SU-DHL-6 (cell line): Measurements from ENCODE around the gene NFATC1.

Experiments
- H2AFZ ChIP-seq: fragments of 200-600 bp; sonication (generic); 2 replicates; pipeline ENCODE4 v1.6.1; 2014; ENCODE audit warnings: low read depth, mild to moderate bottlenecking, moderate library complexity, mixed read lengths, antibody characterized with exemption, low read length; ENCODE audit not compliant: severe bottlenecking
- H3F3A ChIP-seq: fragments of 200-600 bp; shearing (Covaris generic); 2 replicates; pipeline ENCODE4 v1.6.0; 2016; ENCODE audit warnings: antibody characterized with exemption, mild to moderate bottlenecking; ENCODE audit not compliant: insufficient read depth
- H3K27ac ChIP-seq: fragments of 200-600 bp; sonication (generic); 2 replicates; pipeline ENCODE4 v1.5.1; 2016; ENCODE audit warnings: low read depth, mild to moderate bottlenecking, low read length, moderate library complexity, mixed read lengths
- H3K27me3 ChIP-seq: fragments of 200-600 bp; sonication (generic), shearing (Covaris generic); 2 replicates; pipeline ENCODE4 v1.6.0; 2014; ENCODE audit warnings: mild to moderate bottlenecking, low read length
- H3K36me3 ChIP-seq: fragments of 200-600 bp; sonication (generic); 2 replicates; pipeline ENCODE4 v1.6.1; 2014; ENCODE audit warnings: mild to moderate bottlenecking, low read length, mixed read lengths
- H3K4me2 ChIP-seq: fragments of 300-600, 200-600 bp; shearing (Covaris generic), sonication (generic); 2 replicates; pipeline ENCODE4 v1.6.0; 2014; ENCODE audit warnings: low read length, low read depth, mild to moderate bottlenecking; ENCODE audit not compliant: poor library complexity, severe bottlenecking
- H3K4me3 ChIP-seq: fragments of 200-600 bp; sonication (generic); 2 replicates; pipeline ENCODE4 v1.5.1; 2014; ENCODE audit warnings: antibody characterized with exemption, low read length, mild to moderate bottlenecking, mixed read lengths; ENCODE audit not compliant: insufficient read depth, poor library complexity, severe bottlenecking
- H3K79me2 ChIP-seq: fragments of 200-600 bp; sonication (generic); 2 replicates; pipeline ENCODE4 v1.6.1; 2014; ENCODE audit warnings: mild to moderate bottlenecking, low read length, moderate library complexity; ENCODE audit not compliant: insufficient read depth
- H3K9ac ChIP-seq: fragments of 200-600 bp; sonication (generic); 2 replicates; pipeline ENCODE4 v1.7.0; 2014; ENCODE audit warnings: mild to moderate bottlenecking, low read length
- H3K9me2 ChIP-seq: fragments of 200-600 bp; sonication (generic); replicated peaks from 2 replicates; pipeline ENCODE4 v1.6.1; 2014; ENCODE audit warnings: low read length; ENCODE audit not compliant: insufficient read depth
- H3K9me3 ChIP-seq: fragments of 200-600 bp; sonication (generic); 2 replicates; pipeline ENCODE4 v1.6.1; 2014; ENCODE audit warnings: low read length, mixed read lengths; ENCODE audit not compliant: insufficient read depth
- H4K20me1 ChIP-seq: fragments of 200-600 bp; sonication (generic); 2 replicates; pipeline ENCODE4 v1.6.1; 2014; ENCODE audit warnings: low read depth, mild to moderate bottlenecking, antibody characterized with exemption, low read length, moderate library complexity, mixed read lengths
- EZH2phosphoT487 ChIP-seq: fragments of 200-600 bp; sonication (generic), shearing (Covaris generic); conservative IDR thresholded peaks from 2 replicates; pipeline ENCODE4 v1.6.1; 2018; ENCODE audit warnings: mild to moderate bottlenecking, antibody characterized with exemption, low read length, moderate library complexity, mixed read lengths
- TF ChIP-seq, protein P1 (sequence below): fragments of 200-600 bp; sonication (generic); IDR thresholded peaks from one replicate; pipeline ENCODE4 v1.5.1; 2017; ENCODE audit warnings: antibody characterized with exemption, mild to moderate bottlenecking, low read length, moderate library complexity; ENCODE audit not compliant: insufficient read depth, poor library complexity, severe bottlenecking

Gene NFATC1

DNA sequence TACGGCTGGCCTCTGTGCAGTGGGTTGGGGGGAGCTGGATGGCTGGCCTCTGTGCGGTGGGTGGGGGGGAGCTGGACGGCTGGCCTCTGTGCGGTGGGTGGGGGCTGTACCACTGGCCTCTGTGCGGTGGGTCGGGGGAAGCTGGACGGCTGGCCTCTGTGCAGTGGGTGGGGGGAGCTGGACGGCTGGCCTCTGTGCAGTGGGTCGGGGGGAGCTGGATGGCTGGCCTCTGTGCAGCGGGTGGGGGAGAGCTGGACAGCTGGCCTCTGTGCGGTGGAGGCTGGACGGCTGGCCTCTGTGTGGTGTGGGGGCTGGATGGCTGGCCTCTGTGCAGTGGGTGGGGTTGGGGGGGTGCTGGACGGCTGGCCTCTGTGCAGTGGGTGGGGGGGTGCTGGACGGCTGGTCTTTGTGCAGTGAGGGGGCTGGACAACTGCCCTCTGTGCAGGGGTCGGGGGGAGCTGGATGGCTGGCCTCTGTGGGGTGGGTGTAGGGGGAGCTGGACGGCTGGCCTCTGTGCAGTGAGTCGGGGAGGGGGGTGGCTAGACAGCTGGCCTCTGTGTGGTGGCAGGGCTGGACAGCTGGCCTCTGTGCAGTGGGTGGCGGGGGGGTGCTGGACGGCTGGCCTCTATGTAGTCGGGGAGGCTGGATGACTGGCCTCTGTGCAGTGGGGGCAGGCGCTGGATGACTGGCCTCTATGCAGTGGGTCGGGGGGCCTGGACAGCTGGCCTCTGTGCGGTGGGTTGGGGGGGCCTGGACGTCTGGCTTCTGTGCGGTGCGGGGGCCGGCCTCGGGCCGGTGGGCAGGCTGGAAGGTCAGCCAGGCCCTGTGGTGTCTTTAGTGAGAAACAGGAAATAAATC is 31.9 kb downstream of the NFATC1 start:
- Histone ChIP-seq H3K36me3 (no peaks in the 10 kb centered on the region), H3K27me3 (no peaks in the 10 kb centered on the region), H2AFZ (no peak overlapping the region), H3K9ac (no peak overlapping the region), H3F3A (no peaks in the 10 kb centered on the region), H3K4me3 (no peak overlapping the region), H3K9me2 (no peaks in the 10 kb centered on the region), H3K79me2 (no peaks in the 10 kb centered on the region; the same call in 1 of the 2 replicates), H4K20me1 (no peaks in the 10 kb centered on the region; the same call in 1 of the 2 replicates), H3K27ac (no peak overlapping the region), H3K4me2 (no peak overlapping the region), H3K9me3 (no peaks in the 10 kb centered on the region)
- TF ChIP-seq, protein P1, sequence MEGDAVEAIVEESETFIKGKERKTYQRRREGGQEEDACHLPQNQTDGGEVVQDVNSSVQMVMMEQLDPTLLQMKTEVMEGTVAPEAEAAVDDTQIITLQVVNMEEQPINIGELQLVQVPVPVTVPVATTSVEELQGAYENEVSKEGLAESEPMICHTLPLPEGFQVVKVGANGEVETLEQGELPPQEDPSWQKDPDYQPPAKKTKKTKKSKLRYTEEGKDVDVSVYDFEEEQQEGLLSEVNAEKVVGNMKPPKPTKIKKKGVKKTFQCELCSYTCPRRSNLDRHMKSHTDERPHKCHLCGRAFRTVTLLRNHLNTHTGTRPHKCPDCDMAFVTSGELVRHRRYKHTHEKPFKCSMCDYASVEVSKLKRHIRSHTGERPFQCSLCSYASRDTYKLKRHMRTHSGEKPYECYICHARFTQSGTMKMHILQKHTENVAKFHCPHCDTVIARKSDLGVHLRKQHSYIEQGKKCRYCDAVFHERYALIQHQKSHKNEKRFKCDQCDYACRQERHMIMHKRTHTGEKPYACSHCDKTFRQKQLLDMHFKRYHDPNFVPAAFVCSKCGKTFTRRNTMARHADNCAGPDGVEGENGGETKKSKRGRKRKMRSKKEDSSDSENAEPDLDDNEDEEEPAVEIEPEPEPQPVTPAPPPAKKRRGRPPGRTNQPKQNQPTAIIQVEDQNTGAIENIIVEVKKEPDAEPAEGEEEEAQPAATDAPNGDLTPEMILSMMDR, result no peak
- TF ChIP-seq EZH2phosphoT487, result no peak

DNA sequence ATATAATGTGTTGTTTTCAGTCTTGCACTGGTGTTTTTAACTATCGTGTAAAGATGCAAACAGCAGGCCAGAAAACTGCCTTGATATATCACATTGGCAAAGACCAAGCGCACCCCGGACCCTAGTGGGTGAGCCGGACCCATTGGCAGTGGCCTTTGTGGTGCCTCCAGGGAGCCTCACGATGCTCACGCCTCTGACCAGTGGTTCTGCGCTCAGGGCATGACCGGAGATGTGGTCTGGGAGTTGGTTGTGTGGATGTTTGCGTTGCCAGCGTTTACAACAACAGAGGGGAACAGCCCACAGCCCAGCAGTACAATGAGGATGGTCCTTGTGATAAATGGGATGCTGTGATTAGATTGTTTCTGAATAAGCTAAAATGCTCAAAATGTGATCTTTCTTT is 32.6 kb downstream of the NFATC1 start:
- TF ChIP-seq EZH2phosphoT487, result no peak
- TF ChIP-seq, protein P1, result no peak
- Histone ChIP-seq H3K36me3 (no peaks in the 10 kb centered on the region), H3F3A (no peaks in the 10 kb centered on the region), H3K4me3 (no peak overlapping the region), H3K4me2 (no peak overlapping the region), H3K9me2 (no peaks in the 10 kb centered on the region), H3K9ac (no peak overlapping the region), H3K79me2 (no peaks in the 10 kb centered on the region), H4K20me1 (no peaks in the 10 kb centered on the region; the same call in 1 of the 2 replicates), H3K27ac (no peak overlapping the region), H3K9me3 (no peaks in the 10 kb centered on the region), H2AFZ (no peak overlapping the region), H3K27me3 (no peaks in the 10 kb centered on the region)

DNA sequence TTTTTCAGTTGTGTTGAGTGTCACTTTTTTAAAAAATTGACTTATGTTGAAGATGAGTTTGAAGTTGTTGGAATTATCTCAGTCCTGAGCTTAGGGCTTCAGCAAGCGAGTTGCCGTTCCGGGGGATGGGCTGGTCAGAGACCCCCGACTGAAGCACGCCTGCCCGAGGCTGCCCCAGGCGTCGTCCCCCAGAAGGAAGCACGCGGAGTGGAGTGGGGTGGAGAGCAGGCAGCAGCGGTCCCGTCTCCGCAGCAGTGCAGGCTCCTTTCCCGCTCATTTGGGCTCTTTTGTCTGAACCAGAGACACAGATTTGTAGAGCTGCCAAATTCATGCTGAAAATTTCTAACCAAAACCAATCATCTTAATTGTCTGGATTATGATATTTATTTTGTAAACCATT is 33.7 kb downstream of the NFATC1 start:
- Histone ChIP-seq H4K20me1 (no peaks in the 10 kb centered on the region), H3F3A (no peaks in the 10 kb centered on the region), H3K79me2 (no peaks in the 10 kb centered on the region), H3K4me2 (no peak overlapping the region), H2AFZ (no peak overlapping the region), H3K36me3 (no peaks in the 10 kb centered on the region), H3K9ac (no peak overlapping the region), H3K27me3 (no peaks in the 10 kb centered on the region), H3K9me3 (no peaks in the 10 kb centered on the region), H3K9me2 (no peaks in the 10 kb centered on the region), H3K4me3 (no peak overlapping the region), H3K27ac (no peak overlapping the region)
- TF ChIP-seq EZH2phosphoT487, result no peak
- TF ChIP-seq, protein P1, result no peak
